H1 (cell line): ENCODE results near the gene MACC1. TPM values are rescaled to one million over a fixed set of nuclear protein-coding genes. Genes with fewer than 3 reads are reported as not detected.

ENCODE experiments used
- CTCF ChIA-PET: fragments of 300-600 bp; sonication (Branson Sonifier 250); formaldehyde crosslinking; loops from one replicate; lab custom pipeline; 2021; ENCODE audit not compliant: partially characterized antibody; lab: Charles Lee
- POLR2A ChIA-PET: fragments of 300-600 bp; sonication (Branson Sonifier 250); formaldehyde crosslinking; loops from one replicate; lab custom pipeline; 2021; ENCODE audit warnings: inconsistent platforms; ENCODE audit not compliant: partially characterized antibody; lab: Charles Lee
- DNase-seq, 2 experiments: peaks; one replicate each; pipeline versions ENCODE4 v3.0.0 to v3.0.0-alpha.2; 2010 to 2022; ENCODE audit warnings: low spot score in 2 of 2, low read depth in 1 of 2, mixed read lengths in 1 of 2
- FAIRE-seq: peaks from 2 replicates; lab custom pipeline; 2011; peaks lifted over from hg19 to GRCh38; lab: Jason Lieb, UNC
- H2AFZ ChIP-seq: 2 replicates; pipeline ENCODE4 v1.8.1; 2012; ENCODE audit warnings: low read length, inconsistent platforms
- H2AK5ac ChIP-seq: 2 replicates; pipeline ENCODE4 v1.6.1; 2013; ENCODE audit warnings: low read depth, low read length
- H2BK120ac ChIP-seq: replicated peaks from 2 replicates; pipeline ENCODE3; 2013; ENCODE audit warnings: low read depth, low read length, inconsistent platforms
- H2BK12ac ChIP-seq: 2 replicates; pipeline ENCODE4 v1.6.1; 2013; ENCODE audit warnings: low read depth, low read length
- H2BK15ac ChIP-seq: 2 replicates; pipeline ENCODE4 v1.6.1; 2013; ENCODE audit warnings: low read length
- H2BK20ac ChIP-seq: 2 replicates; pipeline ENCODE4 v1.6.1; 2013; ENCODE audit warnings: low read length
- H2BK5ac ChIP-seq: 2 replicates; pipeline ENCODE4 v1.6.1; 2013; ENCODE audit warnings: low read depth, low read length
- H3K14ac ChIP-seq: 2 replicates; pipeline ENCODE4 v1.6.1; 2013; ENCODE audit warnings: inconsistent platforms; ENCODE audit not compliant: insufficient read length
- H3K18ac ChIP-seq: 2 replicates; pipeline ENCODE4 v1.6.1; 2013; ENCODE audit warnings: low read length; ENCODE audit errors: extremely low read depth
- H3K23ac ChIP-seq: 2 replicates; pipeline ENCODE4 v1.6.1; 2013; ENCODE audit warnings: inconsistent platforms; ENCODE audit not compliant: insufficient read length
- H3K23me2 ChIP-seq: 2 replicates; pipeline ENCODE4 v1.6.1; 2013; ENCODE audit warnings: low read depth, low read length
- H3K27ac ChIP-seq: 2 replicates; pipeline ENCODE4 v1.6.1; 2011; ENCODE audit warnings: low read depth, low read length, inconsistent platforms
- H3K27me3 ChIP-seq, 4 experiments: replicated peaks in 1 of 4; 1 replicate in 1 of 4; 2 replicates in 3 of 4; pipeline versions ENCODE4 v1.6.1 to v1.8.1; 2011 to 2013; ENCODE audit warnings: low read length in 3 of 4, mild to moderate bottlenecking in 3 of 4, inconsistent platforms in 2 of 4, mixed read lengths in 2 of 4, moderate library complexity in 1 of 4; ENCODE audit not compliant: control insufficient read depth in 3 of 4, insufficient read depth in 3 of 4; ENCODE audit errors: extremely low read depth in 1 of 4
- H3K36me3 ChIP-seq, 4 experiments: 2 replicates each; pipeline versions ENCODE4 v1.6.1 to v1.8.1; 2011 to 2013; ENCODE audit warnings: mild to moderate bottlenecking in 4 of 4, low read length in 3 of 4, moderate library complexity in 2 of 4, control low read depth in 1 of 4, inconsistent platforms in 1 of 4; ENCODE audit not compliant: insufficient read depth in 4 of 4, control insufficient read depth in 2 of 4
- H3K4ac ChIP-seq: replicated peaks from 2 replicates; pipeline ENCODE3; 2013; ENCODE audit warnings: low read length, low read depth, mixed read lengths, inconsistent platforms; ENCODE audit not compliant: insufficient read length
- H3K4me1 ChIP-seq, 4 experiments: replicated peaks in 1 of 4; 1 replicate in 1 of 4; 2 replicates in 3 of 4; pipeline versions ENCODE4 v1.6.1 to v1.8.1; 2011 to 2013; ENCODE audit warnings: low read length in 3 of 4, inconsistent platforms in 2 of 4, mixed read lengths in 1 of 4; ENCODE audit not compliant: insufficient read depth in 4 of 4, control insufficient read depth in 3 of 4
- H3K4me2 ChIP-seq, 2 experiments: 2 replicates each; pipeline versions ENCODE4 v1.6.1 to v1.8.1; 2011 to 2013; ENCODE audit warnings: low read depth in 2 of 2, low read length in 2 of 2, control low read depth in 1 of 2, inconsistent platforms in 1 of 2, mild to moderate bottlenecking in 1 of 2; ENCODE audit not compliant: insufficient read depth in 1 of 2
- H3K4me3 ChIP-seq, 4 experiments: fragments of 200-600, 300-600 bp in 1 of 4; sonication (generic), shearing (Covaris generic), sonication (Bioruptor Twin) in 1 of 4; 2 replicates each; pipeline versions ENCODE4 v1.5.1 to v1.8.1; 2011 to 2016; ENCODE audit warnings: low read length in 4 of 4, low read depth in 3 of 4, control low read depth in 2 of 4, inconsistent platforms in 2 of 4, mild to moderate bottlenecking in 2 of 4, mixed read lengths in 1 of 4, moderate library complexity in 1 of 4; ENCODE audit not compliant: insufficient read depth in 2 of 4; ENCODE audit errors: extremely low read depth in 1 of 4
- H3K56ac ChIP-seq: replicated peaks from 2 replicates; pipeline ENCODE3; 2013; ENCODE audit warnings: low read depth, mild to moderate bottlenecking, mixed read lengths, low read length, inconsistent platforms; ENCODE audit not compliant: insufficient read length
- H3K79me1 ChIP-seq: 2 replicates; pipeline ENCODE4 v1.6.1; 2013; ENCODE audit warnings: low read depth, low read length, control low read depth
- H3K79me2 ChIP-seq, 2 experiments: 2 replicates each; pipeline versions ENCODE4 v1.6.1 to v1.8.1; 2012 to 2013; ENCODE audit warnings: low read length in 2 of 2, mild to moderate bottlenecking in 2 of 2, inconsistent platforms in 1 of 2; ENCODE audit not compliant: insufficient read depth in 2 of 2, control insufficient read depth in 1 of 2
- H3K9ac ChIP-seq, 4 experiments: replicated peaks in 1 of 4; 1 replicate in 1 of 4; 2 replicates in 3 of 4; pipeline versions ENCODE4 v1.6.1 to v1.8.1; 2011 to 2013; ENCODE audit warnings: low read depth in 3 of 4, low read length in 3 of 4, control low read depth in 2 of 4, mild to moderate bottlenecking in 2 of 4, moderate library complexity in 2 of 4, inconsistent platforms in 1 of 4; ENCODE audit errors: extremely low read depth in 1 of 4
- H3K9me3 ChIP-seq, 2 experiments: 2 replicates each; pipeline versions ENCODE4 v1.6.1 to v1.8.1; 2012 to 2013; ENCODE audit warnings: mild to moderate bottlenecking in 2 of 2, moderate library complexity in 2 of 2, control low read depth in 1 of 2, inconsistent platforms in 1 of 2, low read depth in 1 of 2, low read length in 1 of 2, mixed read lengths in 1 of 2; ENCODE audit not compliant: insufficient read depth in 2 of 2
- H4K20me1 ChIP-seq, 2 experiments: replicated peaks in 1 of 2; 2 replicates each; pipeline versions ENCODE3 to v1.8.1; 2011 to 2013; ENCODE audit warnings: inconsistent platforms in 2 of 2, low read length in 2 of 2, mild to moderate bottlenecking in 1 of 2; ENCODE audit not compliant: insufficient read depth in 2 of 2, control insufficient read depth in 1 of 2
- H4K5ac ChIP-seq: 2 replicates; pipeline ENCODE4 v1.6.1; 2013; ENCODE audit warnings: low read length, low read depth, mixed read lengths, inconsistent platforms; ENCODE audit not compliant: insufficient read length
- H4K8ac ChIP-seq: 2 replicates; pipeline ENCODE4 v1.8.0; 2013; ENCODE audit warnings: mild to moderate bottlenecking, moderate library complexity, low read length, inconsistent platforms; ENCODE audit not compliant: insufficient read depth; ENCODE audit errors: extremely low read depth
- H4K91ac ChIP-seq: replicated peaks from 2 replicates; pipeline ENCODE3; 2013; ENCODE audit warnings: low read length, mixed read lengths, inconsistent platforms; ENCODE audit not compliant: insufficient read length
- CBX5 ChIP-seq: fragments of 300-800, 300-1000 bp; sonication (generic); IDR thresholded peaks from 2 replicates; pipeline ENCODE4 v1.7.1; 2016; ENCODE audit warnings: antibody characterized with exemption, low read length, low read depth
- CREB1 ChIP-seq: IDR thresholded peaks from 2 replicates; pipeline ENCODE4 v1.6.1; 2012; ENCODE audit warnings: inconsistent platforms
- CTCF ChIP-seq, 3 experiments: IDR thresholded peaks; 1 replicate in 2 of 3; 2 replicates in 1 of 3; pipeline versions ENCODE4 v1.5.1 to v1.6.1; 2011; ENCODE audit warnings: low read length in 3 of 3, mild to moderate bottlenecking in 3 of 3, inconsistent platforms in 2 of 3, low read depth in 1 of 3, moderate library complexity in 1 of 3; ENCODE audit not compliant: insufficient read depth in 1 of 3; ENCODE audit errors: control extremely low read depth in 1 of 3
- EGR1 ChIP-seq: IDR thresholded peaks from 2 replicates; pipeline ENCODE4 v1.6.1; 2011; ENCODE audit warnings: low read depth, low read length, borderline replicate concordance
- EP300 ChIP-seq, 2 experiments: IDR thresholded peaks; 1 replicate in 1 of 2; 2 replicates in 1 of 2; pipeline ENCODE4 v1.6.1; 2011 to 2012; ENCODE audit warnings: low read depth in 2 of 2, low read length in 2 of 2, mild to moderate bottlenecking in 2 of 2, borderline replicate concordance in 1 of 2, inconsistent platforms in 1 of 2, moderate library complexity in 1 of 2
- KDM4A ChIP-seq: IDR thresholded peaks from one replicate; pipeline ENCODE4 v1.7.1; 2012; ENCODE audit warnings: low read depth, mild to moderate bottlenecking, moderate library complexity, low read length, inconsistent platforms; ENCODE audit not compliant: severe bottlenecking
- POLR2A ChIP-seq, 2 experiments: IDR thresholded peaks; 1 replicate in 1 of 2; 2 replicates in 1 of 2; pipeline ENCODE4 v1.6.1; 2011; ENCODE audit warnings: low read depth in 2 of 2, low read length in 2 of 2, mild to moderate bottlenecking in 2 of 2; ENCODE audit errors: control extremely low read depth in 1 of 2
- RAD21 ChIP-seq, 2 experiments: IDR thresholded peaks in 1 of 2; conservative IDR thresholded peaks in 1 of 2; 2 replicates each; pipeline ENCODE4 v1.6.1; 2011; ENCODE audit warnings: low read depth in 2 of 2, low read length in 2 of 2, improper control_type of control experiment in 1 of 2, inconsistent platforms in 1 of 2, mild to moderate bottlenecking in 1 of 2, moderate library complexity in 1 of 2
- RFX5 ChIP-seq: IDR thresholded peaks from 2 replicates; pipeline ENCODE4 v1.6.1; 2011; ENCODE audit warnings: low read depth, low read length, improper control_type of control experiment, borderline replicate concordance
- SIRT6 ChIP-seq: IDR thresholded peaks from one replicate; pipeline ENCODE4 v1.7.1; 2012; ENCODE audit warnings: low read length, inconsistent platforms
- SUZ12 ChIP-seq: fragments of 200-600 bp; sonication (generic); IDR thresholded peaks from 2 replicates; pipeline ENCODE4 v1.6.1; 2012; ENCODE audit warnings: mild to moderate bottlenecking, inconsistent platforms, low read length, moderate library complexity, mixed read lengths
- polyA plus RNA-seq, 7 experiments: library from polyadenylated mRNA; depleted of rRNA in 3 of 7; stranded (reverse) in 5 of 7; unstranded in 2 of 7; fragments of >200 nt in 5 of 7; fragments of 200-250 nt in 2 of 7; gene quantifications; 1 replicate in 5 of 7; 2 replicates in 1 of 7; 4 replicates in 1 of 7; pipeline versions ENCODE4 v1.2.1 to v1.2.3, GENCODE V29; 2011 to 2013; ENCODE audit warnings: missing spikeins in 2 of 7, mixed read lengths in 2 of 7
- total RNA-seq: library from RNA; stranded (reverse); fragmentation: NEBNext Ultra II Directional; extraction: Animal tissue kit (Norgen Biotek cat#: 25700); gene quantifications from 2 replicates; pipeline ENCODE4 v1.2.1, GENCODE V29; 2021

The MACC1 gene
- total and polyA plus RNA-seq, 2 of the 8 experiments (the other 6 are each of a cell fraction or from before 2014, with no cell fraction given): 2.0 to 17.2 TPM

GRCh38 chr7:20112696-20113095, 104.5 kb downstream of the MACC1 start:
- Histone ChIP-seq H3K4me3 (no peak overlapping the region), H2BK15ac (no peak overlapping the region), H3K14ac (no peak overlapping the region), H3K4me1 (peaks cover 1 to 32% (median 7%) of the 10 kb centered on the region in 4 experiments; a peak in 5 of 7 replicates), H3K56ac (no peak overlapping the region), H4K5ac (no peak overlapping the region), H2BK20ac (no peak overlapping the region), H2BK120ac (no peak overlapping the region), H2AFZ (no peak overlapping the region), H3K79me2 (peaks cover 0 to 100% of the 10 kb centered on the region in 2 experiments; a peak in 3 of 4 replicates), H4K20me1 (no peaks in the 10 kb centered on the region), H2BK12ac (no peak overlapping the region), H3K18ac (no peak overlapping the region), H3K27me3 (no peaks in the 10 kb centered on the region), H3K4ac (no peak overlapping the region), H3K36me3 (peaks cover 0 to 15% (median 0%) of the 10 kb centered on the region in 4 experiments; a peak in 3 of 8 replicates), H2BK5ac (no peak overlapping the region), H3K9ac (no peak overlapping the region), H3K79me1 (no peaks in the 10 kb centered on the region), H4K8ac (no peak overlapping the region), H2AK5ac (no peak overlapping the region), H3K4me2 (no peak overlapping the region), H3K23ac (no peak overlapping the region), H3K27ac (no peak overlapping the region), H3K23me2 (no peaks in the 10 kb centered on the region), H3K9me3 (no peaks in the 10 kb centered on the region), H4K91ac (no peak overlapping the region)
- ChIA-PET POLR2A (interaction anchor here (0.7 to 10.3 kb wide), 14 partner anchors 9 to 962 kb away, joined by 3 to 68 read pairs (median 4); no protein-coding TSS in a partner anchor), CTCF (interaction anchor here (0.6 to 1.6 kb wide), 5 partner anchors 11 to 217 kb away, joined by 3 to 6 read pairs (median 3); no protein-coding TSS in a partner anchor)
- DNase-seq (no peak), FAIRE-seq (no peak)
- TF ChIP-seq EGR1 (no peak), CREB1 (no peak), CBX5 (no peak), CTCF (IDR thresholded peaks at IDR 0.05; ENCODE audit: control extremely low read depth in 1 of 3, insufficient read depth in 1 of 3, low read depth in 1 of 3, low read length in 3 of 3) (no peak), SIRT6 (no peak), RAD21 (IDR thresholded peaks at IDR 0.05 in 1 of 2, conservative IDR thresholded peaks at IDR 0.05 in 1 of 2; ENCODE audit: low read depth in 2 of 2, low read length in 2 of 2) (no peak), KDM4A (no peak), EP300 (IDR thresholded peaks at IDR 0.05; ENCODE audit: borderline replicate concordance in 1 of 2, low read depth in 2 of 2, low read length in 2 of 2) (no peak), SUZ12 (no peak), RFX5 (no peak), POLR2A (IDR thresholded peaks at IDR 0.05; ENCODE audit: control extremely low read depth in 1 of 2, low read depth in 2 of 2, low read length in 2 of 2) (no peak)
